T1000 (cell line): ENCODE data around the gene LARGE2.

Experiments used
- DNase-seq: peaks from one replicate; lab custom pipeline; 2025; ENCODE audit warnings: mixed read lengths; lab: John Stamatoyannopoulos, UW

The LARGE2 gene

GRCh38 chr11:45913942-45914635 lies 8.4 kb upstream of the LARGE2 start:
- no peak for DNase-seq

GRCh38 chr11:45915446-45915845 lies 7.0 kb upstream of the LARGE2 start:
- DNase-seq: no peak

GRCh38 chr11:45917286-45917622 lies 5.2 kb upstream of the LARGE2 start:
- DNase-seq: no peak

GRCh38 chr11:45917623-45918330 lies 4.7 kb upstream of the LARGE2 start, which contains the start of gene PEX16:
TSS of gene PEX16 (minus strand) at chr11:45917877. CDS start at chr11:45917811, 66 bp downstream.
- peak; percentile 93 for DNase-seq

- DNase-seq: peak; percentile 23
Measured at GRCh38 chr11:45918331-45918941, 4.0 kb upstream of the LARGE2 start.

- no peak for DNase-seq
Measured at GRCh38 chr11:45918962-45919675, 3.3 kb upstream of the LARGE2 start.

- DNase-seq: no peak
Measured at GRCh38 chr11:45919806-45920530, 2.5 kb upstream of the LARGE2 start.

- no peak for DNase-seq
Measured at GRCh38 chr11:45920531-45921477, 1.7 kb upstream of the LARGE2 start.

- DNase-seq: no peak
Measured at GRCh38 chr11:45921561-45922424, 663 bp upstream of the LARGE2 start.

- no peak for DNase-seq
Measured at GRCh38 chr11:45924036-45924915, 1.8 kb downstream of the LARGE2 start.

GRCh38 chr11:45924927-45925326 lies 2.5 kb downstream of the LARGE2 start:
- no peak for DNase-seq

GRCh38 chr11:45925550-45925949 lies 3.1 kb downstream of the LARGE2 start:
- no peak for DNase-seq

- no peak for DNase-seq
Measured at GRCh38 chr11:45926001-45926401, 3.5 kb downstream of the LARGE2 start.

- no peak for DNase-seq
Measured at GRCh38 chr11:45926536-45927331, 4.3 kb downstream of the LARGE2 start.

- DNase-seq: no peak
Measured at GRCh38 chr11:45927332-45927683, 4.9 kb downstream of the LARGE2 start.

- no peak for DNase-seq
Measured at GRCh38 chr11:45927684-45928413, 5.4 kb downstream of the LARGE2 start.

GRCh38 chr11:45928535-45929215 lies 6.2 kb downstream of the LARGE2 start:
- DNase-seq: no peak
